Measurements from ENCODE around the gene LRP1B.

LRP1B gene

DNA sequence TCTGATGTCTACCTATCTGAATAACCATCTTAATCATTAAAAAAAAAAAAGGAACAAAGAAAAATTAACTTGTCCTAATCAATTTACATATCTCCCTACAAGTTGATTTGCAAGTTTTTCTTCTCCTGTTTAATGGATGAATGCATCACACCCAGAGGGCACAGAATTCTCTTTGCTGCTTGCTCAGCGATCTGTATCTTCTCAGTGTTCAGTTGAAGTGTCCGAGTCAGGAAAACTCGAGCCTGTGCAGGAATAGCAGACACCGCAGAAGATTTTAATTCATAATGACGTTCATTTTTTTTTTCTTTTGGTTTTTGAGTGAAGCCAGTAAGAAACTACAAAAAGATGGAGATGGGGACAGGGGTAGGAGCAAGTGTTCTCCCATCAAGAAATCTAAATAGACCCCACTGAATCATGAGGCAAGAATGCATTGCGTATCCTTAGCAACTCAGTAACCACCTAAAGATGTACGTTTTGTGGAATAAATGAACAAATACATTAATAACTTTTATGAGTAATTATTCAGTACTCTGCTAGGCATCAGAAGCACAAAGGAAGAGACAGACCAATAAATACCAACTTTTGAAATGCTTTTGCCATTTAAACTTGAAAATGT lies 675.5 kb downstream of the LRP1B start:
- no peak for DNase-seq (ENCODE audit: low read depth, low spot score)

DNA sequence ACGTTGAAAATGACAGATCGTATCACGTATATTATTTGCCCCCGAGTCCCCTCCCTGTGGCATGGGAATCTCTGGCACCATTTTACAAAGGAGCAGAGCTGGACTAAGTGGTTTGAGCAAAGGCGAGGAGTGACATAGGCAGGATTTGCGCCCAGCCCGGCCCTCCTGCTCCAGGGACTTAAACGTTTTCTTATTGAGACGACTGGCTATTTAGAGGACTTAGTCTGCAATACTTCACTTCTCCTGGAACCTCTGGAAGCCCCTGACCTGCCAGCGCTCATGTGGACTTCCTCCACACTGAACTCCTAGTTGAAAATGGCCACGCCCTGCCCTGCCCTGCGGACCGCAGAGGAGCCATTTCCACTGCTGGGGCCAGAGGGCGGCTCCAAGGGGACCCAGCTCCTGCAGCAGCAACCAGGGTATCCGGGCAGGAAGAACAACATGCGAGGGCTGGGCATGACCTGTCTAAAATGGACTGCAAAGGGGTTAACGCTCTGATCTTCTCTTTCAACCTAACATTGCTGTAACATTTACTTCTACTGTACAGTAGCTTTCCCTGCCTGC lies 690.7 kb downstream of the LRP1B start:
- DNase-seq (ENCODE audit: low read depth, low spot score) = no peak

DNA sequence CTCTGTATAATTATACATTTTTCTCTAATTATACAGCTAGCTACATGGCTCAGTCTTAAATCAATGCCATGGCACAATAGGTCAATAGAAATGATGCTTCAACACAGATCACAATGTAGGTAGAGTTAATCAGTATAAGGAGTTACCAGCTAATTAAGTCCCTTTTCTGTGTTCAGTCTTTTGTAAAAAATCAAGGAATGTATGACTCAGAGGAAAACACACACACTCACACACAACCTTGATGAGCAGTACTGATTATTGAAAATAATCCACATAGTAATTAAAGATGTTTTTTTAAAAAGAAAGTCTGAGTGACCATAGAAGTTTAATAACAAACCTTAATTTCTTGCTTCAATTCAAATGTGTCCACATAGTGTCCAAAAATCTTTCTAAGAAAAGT lies 691.3 kb downstream of the LRP1B start:
- no peak for DNase-seq (ENCODE audit: low read depth, low spot score)

DNA sequence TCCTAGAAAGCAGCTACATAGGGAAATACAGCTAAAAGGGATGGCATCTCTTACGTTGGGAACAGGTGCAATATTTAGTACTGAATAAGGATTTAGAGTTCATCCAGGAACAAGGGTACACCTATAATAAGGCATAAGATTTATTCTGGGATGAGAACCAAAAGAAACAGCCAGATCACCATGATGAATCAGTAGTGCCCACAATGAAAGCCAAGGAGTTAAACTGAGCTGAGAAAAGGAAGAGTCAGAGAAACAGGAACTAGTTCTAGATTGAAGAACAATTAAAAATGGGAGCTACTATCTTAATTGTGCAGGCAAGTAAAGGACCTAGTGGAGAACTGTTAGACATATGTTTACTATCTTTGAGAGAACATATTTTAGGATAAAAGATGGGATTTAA lies 692.3 kb downstream of the LRP1B start:
- DNase-seq (ENCODE audit: low read depth, low spot score) = no peak

DNA sequence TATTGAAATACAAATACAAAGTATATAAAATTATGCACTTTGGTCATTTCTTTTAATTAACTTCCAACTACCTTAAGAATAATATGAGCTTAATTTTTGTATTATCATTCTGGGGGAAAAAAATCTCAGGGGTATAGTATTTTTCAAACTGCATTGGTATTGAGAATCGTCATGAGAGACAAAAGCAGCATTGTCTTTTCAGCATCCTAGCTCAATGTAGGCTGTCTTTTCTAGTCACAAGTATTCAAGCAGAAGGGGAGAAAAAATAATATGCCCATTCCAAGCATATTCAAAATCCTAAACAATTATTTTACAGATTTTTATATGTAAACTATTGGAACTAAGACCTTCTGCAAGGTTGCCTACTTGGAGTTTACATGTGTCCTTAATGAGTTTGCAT lies 693.3 kb downstream of the LRP1B start:
- no peak for DNase-seq (ENCODE audit: low read depth, low spot score)

DNA sequence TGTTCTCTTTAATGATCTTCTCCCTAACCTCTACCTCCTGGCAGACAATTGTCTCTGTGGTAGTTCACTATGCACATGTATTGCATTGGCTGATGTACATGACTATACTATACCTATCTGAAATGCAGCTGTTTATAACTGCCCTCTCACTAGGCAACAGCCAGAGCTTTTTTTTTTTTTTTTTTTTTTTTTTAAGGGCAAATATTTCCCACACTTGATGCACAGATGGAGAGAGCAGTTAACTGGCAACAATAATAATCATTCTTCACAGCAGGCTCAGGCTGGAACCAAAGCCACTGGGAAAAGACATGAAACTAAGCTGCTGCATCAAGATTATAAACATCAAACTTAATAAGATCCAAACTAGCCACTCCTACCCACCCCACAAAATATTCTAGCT lies 707.7 kb downstream of the LRP1B start:
- DNase-seq (ENCODE audit: low read depth, low spot score) = no peak

DNA sequence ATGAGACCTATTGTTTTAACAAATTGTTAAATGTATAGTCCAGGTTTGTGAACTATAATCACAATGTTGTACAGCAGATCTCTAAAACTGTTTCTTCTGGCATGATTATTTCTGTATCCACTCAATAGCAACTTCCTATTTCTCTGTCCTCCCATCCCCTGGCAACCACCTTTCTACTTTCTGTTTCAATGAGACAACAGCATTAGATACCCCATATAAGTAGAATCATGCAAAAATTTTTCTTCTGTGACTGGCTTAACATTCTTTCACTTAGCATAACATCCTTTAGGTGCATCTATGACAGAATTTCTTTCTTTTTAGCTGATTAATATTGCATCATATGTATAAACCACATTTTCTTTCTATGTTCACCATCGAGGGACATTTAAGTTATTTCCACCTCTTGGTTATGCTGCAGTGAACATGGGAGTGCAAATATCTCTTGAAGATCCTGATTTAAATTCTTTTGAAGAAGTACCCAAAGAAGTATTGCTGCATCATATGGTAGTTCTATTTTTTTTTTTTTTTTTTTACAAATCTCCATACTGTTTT lies 713.5 kb downstream of the LRP1B start:
- DNase-seq (ENCODE audit: low read depth, low spot score) = no peak

DNA sequence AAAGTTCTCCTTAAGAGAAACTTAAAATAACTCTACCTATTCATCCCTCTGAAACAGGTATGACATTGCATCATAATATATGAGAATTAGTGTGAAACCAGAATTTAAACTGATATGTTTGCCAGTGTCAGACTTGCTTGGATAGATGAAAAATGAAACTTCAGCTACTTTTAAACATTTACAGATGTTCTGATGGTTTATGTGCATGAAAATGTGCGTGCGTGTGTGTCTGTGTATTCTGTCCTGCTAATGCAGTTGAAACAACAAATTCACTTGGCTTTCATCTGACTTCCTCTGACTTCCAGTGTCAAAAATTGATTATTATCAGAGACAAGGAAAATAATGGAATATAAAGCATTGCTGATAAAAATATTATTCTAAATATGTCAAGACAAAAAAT lies 719.4 kb downstream of the LRP1B start:
- no peak for DNase-seq (ENCODE audit: low read depth, low spot score)

DNA sequence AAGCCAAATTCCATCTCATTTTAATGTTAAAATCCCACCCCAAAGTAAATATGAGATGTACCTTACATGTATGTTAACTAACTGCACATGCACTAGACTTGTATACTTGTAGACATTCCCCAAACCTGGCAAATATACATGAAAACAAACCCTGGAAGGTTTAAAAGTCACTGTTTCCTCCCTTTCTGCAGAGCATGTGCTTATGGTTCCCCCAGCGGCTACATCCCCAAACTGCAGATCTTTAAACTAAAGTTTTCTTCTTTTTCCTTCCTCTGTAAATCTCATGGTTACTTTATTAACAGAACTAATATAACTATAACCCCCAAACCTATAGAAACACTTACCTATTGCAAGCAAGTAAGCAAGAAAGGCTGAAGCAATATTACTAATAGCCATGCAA lies 731.5 kb downstream of the LRP1B start:
- DNase-seq (ENCODE audit: low read depth, low spot score) = no peak

DNA sequence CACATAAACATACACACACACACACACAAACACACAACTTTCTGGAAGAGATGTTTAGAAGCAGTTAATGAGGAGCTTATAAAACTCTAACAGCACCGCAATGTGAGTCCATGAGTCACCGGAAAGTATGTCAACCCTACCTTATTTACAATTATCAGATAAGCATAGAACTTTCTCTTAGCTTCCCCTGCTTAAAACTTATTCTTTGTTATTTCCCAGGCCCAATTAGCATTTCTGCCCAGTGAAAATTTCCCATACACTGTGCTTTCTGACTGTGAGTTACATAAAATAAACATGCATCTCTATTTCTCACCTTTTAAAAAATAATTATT lies 737.6 kb downstream of the LRP1B start:
- no peak for DNase-seq (ENCODE audit: low read depth, low spot score)

DNA sequence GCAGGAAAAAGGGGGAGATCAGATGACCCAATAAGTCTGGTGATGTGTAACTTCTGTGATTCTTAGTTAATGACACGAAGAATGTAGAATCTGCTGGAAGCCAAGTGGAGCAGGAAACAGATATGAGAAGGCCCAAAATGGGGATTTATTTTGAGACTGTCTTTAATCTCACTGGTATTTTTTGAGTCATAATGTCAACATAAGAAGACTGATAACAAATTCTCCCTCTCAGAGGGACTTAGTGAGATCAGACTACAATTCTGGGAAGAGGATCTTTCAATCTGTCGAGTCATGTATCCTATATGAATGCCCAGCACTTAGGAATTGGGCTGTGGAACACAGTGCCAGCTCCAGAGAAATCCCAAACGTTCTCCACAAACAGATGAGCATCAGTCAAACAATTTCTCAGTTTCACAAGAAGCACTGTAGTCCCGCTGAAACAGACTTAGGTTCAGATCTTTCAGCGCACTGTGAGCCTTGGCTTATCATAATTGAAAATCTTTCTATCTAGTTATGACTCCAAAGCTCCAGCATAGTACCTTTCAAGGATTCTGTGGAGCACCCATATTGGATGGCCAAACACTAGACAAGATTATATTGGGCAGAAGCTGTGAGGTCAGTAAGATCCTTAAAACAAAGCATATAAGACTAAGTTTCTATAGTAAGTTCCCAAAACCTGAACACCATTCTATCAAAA lies 738.2 kb downstream of the LRP1B start:
- DNase-seq (ENCODE audit: low read depth, low spot score) = no peak

DNA sequence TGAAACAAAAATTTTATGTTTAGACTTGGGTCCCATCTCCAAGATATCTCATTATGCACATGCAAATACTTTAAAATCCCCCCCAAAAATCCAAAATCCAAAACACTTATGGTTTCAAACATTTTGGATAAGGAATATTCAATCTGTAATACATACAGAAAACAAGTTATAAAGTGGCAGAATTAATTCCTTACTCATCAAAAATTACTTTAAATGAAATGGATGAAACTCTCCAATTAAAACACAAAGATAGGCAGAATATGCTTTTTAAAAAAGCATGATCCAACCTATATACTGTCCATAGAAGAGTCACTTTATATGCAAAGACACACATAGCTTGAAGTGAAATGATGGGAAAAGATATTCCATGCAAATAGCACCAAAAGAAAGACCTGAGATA lies 744.6 kb downstream of the LRP1B start:
- no peak for DNase-seq (ENCODE audit: low read depth, low spot score)

DNA sequence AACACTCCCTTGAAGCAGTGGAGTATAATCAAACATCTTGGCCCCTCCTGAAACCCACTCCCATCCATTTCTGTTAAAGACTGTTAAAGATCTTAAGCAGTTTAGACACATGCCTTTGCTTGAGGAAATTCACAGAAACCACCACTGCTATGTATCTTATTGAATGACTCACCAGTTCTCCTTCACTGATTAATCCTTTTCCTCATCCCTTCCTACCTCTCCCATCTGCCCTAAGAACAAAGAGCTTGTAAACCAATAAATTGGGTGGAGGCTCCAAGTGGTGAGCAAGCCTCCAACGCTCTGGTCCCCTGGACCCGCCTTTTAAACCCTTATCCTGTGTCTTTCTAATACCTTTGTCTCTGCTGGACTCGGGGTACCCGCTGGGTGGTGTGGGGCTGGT lies 746.1 kb downstream of the LRP1B start:
- DNase-seq (ENCODE audit: low read depth, low spot score) = no peak

DNA sequence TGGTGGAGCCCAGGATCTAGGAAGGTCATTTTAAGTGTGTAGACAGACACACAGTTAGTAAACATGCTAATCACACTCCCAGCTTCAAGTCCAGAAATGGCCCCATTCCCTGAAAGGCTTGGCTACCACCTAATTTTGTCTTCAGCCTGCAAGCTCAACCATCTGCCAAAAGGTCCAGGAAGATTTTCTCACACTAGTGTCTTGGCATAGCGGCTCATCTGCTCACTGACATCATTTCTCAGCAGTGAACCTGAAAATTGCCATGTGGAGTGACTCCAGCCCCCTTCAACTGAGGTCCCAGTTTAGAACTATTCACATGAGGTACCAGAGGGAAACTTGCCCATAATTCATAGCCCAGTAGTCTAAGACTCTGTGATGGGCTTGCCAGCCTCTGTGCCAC lies 748.9 kb downstream of the LRP1B start:
- no peak for DNase-seq (ENCODE audit: low read depth, low spot score)

DNA sequence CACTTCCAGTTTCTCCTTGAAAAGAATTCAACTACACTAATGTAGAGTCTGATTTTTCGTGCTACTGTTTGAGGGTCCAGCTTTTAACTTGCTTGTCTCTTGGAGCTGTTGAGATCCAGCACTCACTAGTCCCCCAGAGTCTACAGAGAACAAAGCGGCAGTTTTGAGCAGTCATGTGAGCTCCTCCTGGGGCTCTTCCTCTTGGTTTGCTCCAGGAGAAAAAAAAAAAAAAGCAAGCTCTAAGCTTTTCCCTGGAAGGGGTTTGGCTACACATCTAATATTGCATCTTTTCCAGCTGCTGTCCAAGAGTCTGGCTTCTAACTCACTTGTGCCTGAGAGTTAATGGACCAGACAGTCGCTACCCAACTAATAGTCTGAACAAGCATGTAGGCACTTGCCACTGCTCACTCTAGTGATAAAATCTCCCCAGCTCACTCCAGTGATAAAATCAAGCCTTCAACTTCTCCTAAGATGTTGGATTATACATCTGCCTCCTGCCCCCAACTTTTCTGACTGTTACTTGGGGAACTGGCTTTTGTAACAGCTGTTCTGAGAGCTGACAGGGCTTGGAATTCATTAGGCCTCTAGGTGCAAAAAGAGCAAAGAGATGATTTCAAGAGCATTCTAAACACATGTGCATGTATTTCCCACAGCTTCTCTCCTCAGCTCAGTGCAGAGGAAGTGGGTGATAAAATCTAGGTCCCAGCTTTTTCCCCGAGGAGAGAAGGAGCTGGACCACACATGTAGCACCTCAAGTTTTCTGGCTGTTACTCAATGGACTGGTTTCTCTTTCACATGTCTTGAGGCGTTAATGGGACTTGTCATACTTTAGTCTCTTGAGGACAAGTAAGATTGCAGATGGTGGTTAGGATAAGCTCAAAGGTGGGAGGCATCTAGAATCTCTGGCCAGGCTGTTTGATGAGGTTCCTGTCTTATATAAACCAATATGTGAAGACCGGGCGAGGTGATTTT lies 750.5 kb downstream of the LRP1B start:
- no peak for DNase-seq (ENCODE audit: low read depth, low spot score)

DNA sequence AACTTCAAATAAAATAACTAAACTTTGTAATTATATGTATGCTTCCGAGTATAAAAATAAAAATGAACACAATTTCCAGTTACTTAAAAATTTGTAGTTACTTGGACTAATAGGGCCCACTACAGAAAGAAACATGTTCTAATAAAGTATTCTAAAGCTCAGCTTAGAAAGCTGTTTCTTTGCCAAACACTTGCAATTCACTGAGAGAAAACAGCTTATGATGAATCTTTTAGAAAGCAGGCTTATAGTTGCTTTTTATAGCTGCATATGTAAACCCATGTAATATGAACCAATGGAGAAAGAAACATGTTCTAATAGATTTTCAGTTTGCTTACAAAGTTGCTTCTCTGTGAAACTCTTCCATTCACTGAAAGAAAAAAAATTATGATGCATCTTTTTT lies 766.0 kb downstream of the LRP1B start:
- DNase-seq (ENCODE audit: low read depth, low spot score) = no peak

DNA sequence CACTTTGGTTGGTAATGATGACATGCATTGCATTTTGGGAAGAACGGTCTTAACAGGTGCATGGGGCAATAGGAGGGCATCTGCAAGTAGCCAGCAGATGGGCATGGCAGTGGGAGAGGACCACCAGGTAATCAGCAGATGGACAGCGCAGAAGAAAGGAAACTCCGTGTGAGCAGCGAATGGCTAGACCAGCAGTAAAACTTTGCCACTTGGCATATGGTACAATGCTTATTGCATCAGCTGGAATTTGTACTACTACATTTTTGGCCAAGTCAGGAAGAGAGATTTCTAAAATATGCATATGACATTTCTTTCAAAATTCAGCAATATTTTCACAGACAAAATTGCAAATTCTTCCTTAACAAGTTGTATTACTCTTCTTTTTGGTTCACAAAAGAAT lies 768.5 kb downstream of the LRP1B start:
- DNase-seq (ENCODE audit: low read depth, low spot score) = no peak

DNA sequence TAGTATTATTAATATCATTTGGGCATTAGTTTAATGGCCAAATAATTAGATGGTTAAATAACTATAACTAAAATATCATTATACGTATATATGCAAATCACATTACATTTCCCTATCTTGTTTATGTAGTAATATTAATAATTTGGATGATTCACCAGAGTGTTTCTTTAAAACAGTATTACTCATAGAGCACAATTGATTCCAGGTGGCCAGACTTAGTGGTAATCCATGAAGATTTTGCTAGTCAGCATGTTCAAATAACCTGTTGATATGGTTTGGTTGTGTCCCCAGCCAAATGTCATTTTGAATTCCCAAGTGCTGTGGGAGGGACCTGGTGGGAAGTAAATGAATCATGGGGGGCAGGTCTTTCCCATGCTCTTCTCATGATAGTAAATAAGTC lies 782.3 kb downstream of the LRP1B start:
- DNase-seq (ENCODE audit: low read depth, low spot score) = no peak

DNA sequence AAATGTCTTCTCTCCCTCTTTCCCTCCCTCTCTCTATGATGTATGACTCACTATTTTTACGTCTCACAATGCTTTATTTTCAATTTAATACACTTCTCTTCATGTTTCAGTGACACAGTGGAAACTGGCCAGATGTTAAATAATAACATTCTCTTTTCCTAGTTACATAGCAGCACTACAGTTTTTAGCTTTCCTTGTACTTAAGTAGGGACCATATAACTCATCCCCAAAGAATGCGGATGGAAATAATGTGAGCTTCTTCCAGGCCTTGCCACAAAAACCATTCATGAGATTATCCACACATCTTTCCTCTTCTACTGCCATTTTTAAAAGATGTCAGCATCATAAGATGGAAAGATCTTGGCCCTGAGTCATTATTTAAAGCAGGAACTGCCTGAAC lies 789.4 kb downstream of the LRP1B start:
- DNase-seq (ENCODE audit: low read depth, low spot score) = no peak

DNA sequence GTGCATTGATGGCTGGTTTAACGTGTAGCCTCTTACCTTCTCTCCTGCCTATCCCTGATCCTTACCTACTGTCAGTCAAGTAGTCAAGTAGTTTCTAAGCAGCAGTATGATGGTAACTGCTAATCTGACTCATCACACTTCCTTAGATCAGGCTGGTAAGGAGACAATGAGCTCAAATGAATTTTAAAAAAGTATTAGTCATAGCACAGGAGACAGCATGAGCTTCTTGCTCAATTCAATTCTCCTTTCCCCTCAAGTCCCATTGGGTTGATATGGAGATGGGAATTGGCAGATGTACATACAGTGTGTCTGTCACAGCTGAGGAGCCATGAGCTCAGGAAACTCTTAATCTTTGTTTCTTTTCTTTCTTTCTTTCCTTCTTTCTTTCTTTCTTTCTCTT lies 799.7 kb downstream of the LRP1B start:
- peak; percentile 3 for DNase-seq (ENCODE audit: low read depth, low spot score)

DNA sequence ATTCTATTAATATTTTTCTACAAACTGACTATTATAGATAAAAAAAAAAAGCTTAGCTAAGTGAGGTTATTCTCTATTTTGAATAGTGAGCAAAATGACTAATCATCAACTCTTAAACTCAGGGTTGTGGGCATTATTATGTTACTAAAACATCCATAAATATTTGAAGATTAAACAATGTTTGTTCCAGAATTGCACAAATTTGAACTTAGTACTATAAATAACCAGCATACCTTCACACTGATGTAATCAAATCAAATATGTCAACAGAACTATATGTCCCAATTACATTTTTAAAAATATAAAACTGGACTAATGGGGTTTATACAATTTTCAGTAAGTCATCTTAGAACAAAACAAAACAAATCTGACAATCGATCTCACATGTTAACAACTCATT lies 800.9 kb downstream of the LRP1B start:
- no peak for DNase-seq (ENCODE audit: low read depth, low spot score)

DNA sequence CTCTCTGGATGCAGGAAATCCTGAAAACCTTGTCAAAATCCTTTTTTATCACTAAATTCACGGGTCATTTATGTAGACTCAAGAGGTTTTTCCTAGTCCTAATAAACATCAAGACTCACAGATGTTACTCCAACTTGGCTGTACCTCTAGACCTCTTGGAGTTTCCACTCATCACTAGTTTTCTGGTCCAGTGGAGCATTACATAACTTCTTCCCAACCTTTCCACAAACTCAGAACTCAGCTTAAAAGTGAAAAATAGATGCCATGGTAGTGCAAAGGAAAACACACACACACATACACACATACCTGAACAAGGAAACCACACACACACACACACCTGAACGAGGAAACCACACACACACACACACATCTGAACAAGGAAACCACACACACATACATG lies 807.2 kb downstream of the LRP1B start:
- no peak for DNase-seq (ENCODE audit: low read depth, low spot score)
